GM12878 (cell line): ENCODE measurements around the gene B3GALT5. TPM values are rescaled to one million over a fixed set of nuclear protein-coding genes. Genes with fewer than 3 reads are reported as not detected.

ENCODE experiments used
- CEBPZ ChIP-seq: fragments of 150-350 bp; IDR thresholded peaks from 2 replicates; pipeline ENCODE4 v1.6.1; 2016; ENCODE audit warnings: low read depth, low read length
- GABPA ChIP-seq: IDR thresholded peaks from 2 replicates; pipeline ENCODE4 v1.6.1; 2014; ENCODE audit warnings: antibody characterized with exemption, low read depth, mild to moderate bottlenecking, inconsistent platforms
- IRF5 ChIP-seq: fragments of 450-650 bp; IDR thresholded peaks from 2 replicates; pipeline ENCODE4 v1.6.1; 2017; ENCODE audit warnings: borderline replicate concordance
- PRDM15 ChIP-seq: fragments of 450-650 bp; formaldehyde crosslinking; IDR thresholded peaks from 2 replicates; pipeline ENCODE4 v1.4.0; 2020; ENCODE audit warnings: mild to moderate bottlenecking, moderate library complexity
- ZNF622 ChIP-seq: fragments of 450-650 bp; IDR thresholded peaks from 2 replicates; pipeline ENCODE4 v1.6.1; 2017; ENCODE audit warnings: mild to moderate bottlenecking, inconsistent platforms
- polyA plus RNA-seq, 11 experiments: library from polyadenylated mRNA; depleted of rRNA in 4 of 11; unstranded in 6 of 11; stranded (reverse) in 5 of 11; fragments of >200 nt; fragmentation: Nextera tagmentation in 4 of 11; fragmentation: Illumina TruSeq in 1 of 11; extraction: Ambion mirVana in 4 of 11; extraction: Trizol in 1 of 11; gene quantifications; 1 replicate in 1 of 11; 2 replicates in 10 of 11; pipeline versions ENCODE4 v1.2.1 to v1.2.3, GENCODE V29; 2011 to 2016; ENCODE audit warnings: inconsistent platforms in 2 of 11, missing spikeins in 2 of 11, low read depth in 1 of 11
- total RNA-seq, 4 experiments: library from RNA; depleted of rRNA in 3 of 4; stranded (reverse); fragments of >200 nt in 3 of 4; fragmentation: Illumina TruSeq in 1 of 4; extraction: Trizol in 1 of 4; gene quantifications; 2 replicates each; pipeline versions ENCODE4 v1.2.1 to v1.2.3, GENCODE V29; 2013 to 2021

B3GALT5 gene
- total and polyA plus RNA-seq, 10 of the 15 experiments (the other 5 are each of a cell fraction or from before 2014, with no cell fraction given) = 0.03 to 0.04 TPM; not detected in 8

- no peak for TF ChIP-seq PRDM15 (CRISPR knock-in tag)
- TF ChIP-seq IRF5 = no peak
- TF ChIP-seq CEBPZ = no peak
- TF ChIP-seq ZNF622 = no peak
- TF ChIP-seq GABPA = no peak
Measured at GRCh38 chr21:39604951-39605350, 7.8 kb upstream of the B3GALT5 start (continued).
